ENCODE data around the gene ARHGEF28. TPM values are rescaled to one million over a fixed set of nuclear protein-coding genes. Genes with fewer than 3 reads are reported as not detected.
A peak's percentile ranks its signal among the peaks of the same experiment; 100 is the strongest.

Gene ARHGEF28
- total and polyA plus RNA-seq, 2 of the 4 experiments (the other 2 are of a cell fraction): 3.6 to 16.0 TPM

DNA sequence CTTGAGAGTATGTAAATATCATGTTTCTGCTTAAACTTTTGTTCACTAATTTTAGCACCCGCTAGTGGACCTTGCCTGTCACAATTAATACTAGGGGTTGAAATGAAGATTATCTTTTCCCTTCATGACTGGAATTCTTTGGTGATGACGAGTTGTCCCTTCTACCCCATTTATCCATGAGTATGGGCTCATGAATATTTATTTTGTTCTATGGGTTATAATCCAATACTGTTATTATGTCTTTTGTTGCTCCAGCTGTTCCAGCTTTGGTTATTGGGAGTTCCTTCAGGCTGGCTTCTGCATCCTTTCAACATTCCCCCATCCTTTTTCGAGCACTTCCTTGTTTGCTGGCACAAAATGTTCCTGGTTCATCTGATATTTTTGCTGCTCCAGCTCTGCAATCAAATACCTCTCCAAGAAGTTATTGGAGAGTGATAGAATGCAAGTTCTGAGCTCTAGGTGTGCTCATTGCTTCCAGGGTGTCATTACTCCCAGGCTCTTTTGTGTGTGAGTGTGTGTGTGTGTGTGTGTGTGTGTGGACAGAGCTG is 19.7 kb upstream of the ARHGEF28 start:
- dilution Hi-C loops (cut with HindIII; ENCODE audit: low sequenced_read_pairs, unreplicated experiment): no loop called here
- no peaks in the 10 kb centered on the region for H3K79me1 ChIP-seq (ENCODE audit: low read depth in 1 of 2, low read length in 2 of 2)
- no peak overlapping the region for H3K23ac ChIP-seq (ENCODE audit: low read depth, low read length)
- H2BK120ac ChIP-seq (ENCODE audit: low read depth, low read length): peak overlapping the region; percentile 35; the same call in 1 of the 2 replicates
- no peak overlapping the region for H4K5ac ChIP-seq (ENCODE audit: low read depth, low read length)
- no peak overlapping the region for H3K27ac ChIP-seq (ENCODE audit: insufficient read depth, low read length)
- TF ChIP-seq CEBPB (IDR thresholded peaks at IDR 0.05; ENCODE audit: low read depth, low read length): no peak
- no peak for TF ChIP-seq BHLHE40 (IDR thresholded peaks at IDR 0.05; ENCODE audit: low read depth, low read length)
- TF ChIP-seq POLR2A (IDR thresholded peaks at IDR 0.05; ENCODE audit: low read depth, low read length): no peak
- TF ChIP-seq RCOR1 (IDR thresholded peaks at IDR 0.05; ENCODE audit: insufficient replicate concordance, low read length): no peak
- no peak for TF ChIP-seq SMC3 (IDR thresholded peaks at IDR 0.05; ENCODE audit: low read depth, low read length)
- TF ChIP-seq NFE2L2 (IDR thresholded peaks at IDR 0.05; ENCODE audit: low read depth, low read length): no peak
- TF ChIP-seq MXI1 (IDR thresholded peaks at IDR 0.05; ENCODE audit: borderline replicate concordance, low read depth, low read length): no peak
- no peak for TF ChIP-seq RAD21 (IDR thresholded peaks at IDR 0.05; ENCODE audit: low read length)
- no peak for TF ChIP-seq FOS (IDR thresholded peaks at IDR 0.05; ENCODE audit: low read depth, low read length)
- H3K14ac ChIP-seq (replicated peaks; ENCODE audit: low read depth, low read length): peak overlapping the region; percentile 38; the same call in 1 of the 2 replicates
- no TSS peak for BruUV-seq (replicated peaks)
- no peak overlapping the region for H3K9ac ChIP-seq (ENCODE audit: low read depth, low read length)
- peak overlapping the region; percentile 85 for H2AK5ac ChIP-seq (ENCODE audit: low read depth, low read length)
- no peak overlapping the region for H3K18ac ChIP-seq (ENCODE audit: low read depth, low read length)
- H3K4me1 ChIP-seq (ENCODE audit: control insufficient read depth, insufficient read depth, low read length): peaks cover 9% of the 10 kb centered on the region
- H3K36me3 ChIP-seq (ENCODE audit: control insufficient read depth, insufficient read depth, low read length): no peaks in the 10 kb centered on the region
- no peak overlapping the region for H3K4me2 ChIP-seq (ENCODE audit: low read depth, low read length)
- H3K9me1 ChIP-seq (ENCODE audit: insufficient read depth, low read length): peaks cover 10% of the 10 kb centered on the region
- no peak overlapping the region for H2AFZ ChIP-seq (replicated peaks; ENCODE audit: low read length, poor library complexity)
- H4K91ac ChIP-seq (ENCODE audit: insufficient read depth, low read depth, low read length): 0 out of 2 replicates have a peak overlapping the region, but pooled peaks have one; percentile 11
- H2AK9ac ChIP-seq (replicated peaks; ENCODE audit: low read depth, low read length, poor library complexity): no peak overlapping the region
- ATAC-seq (ENCODE audit: low read depth): peak; percentile 37; the same call in 1 of the 2 replicates
- H4K20me1 ChIP-seq (ENCODE audit: insufficient read depth, low read length): no peaks in the 10 kb centered on the region
- ChIA-PET CTCF (no interaction called here), POLR2A (ENCODE audit: unreplicated experiment) (no interaction called here)
- no peaks in the 10 kb centered on the region for H3K9me3 ChIP-seq (ENCODE audit: control insufficient read depth, insufficient read depth, low read length)
- H3K27me3 ChIP-seq (ENCODE audit: control insufficient read depth, insufficient read depth, low read length): no peaks in the 10 kb centered on the region
- no peak overlapping the region for H3K56ac ChIP-seq (ENCODE audit: extremely low read depth, insufficient read depth, low read length)
- H3K4ac ChIP-seq (ENCODE audit: low read depth, low read length): peak overlapping the region; percentile 57
- H2BK20ac ChIP-seq (ENCODE audit: low read depth, low read length): 0 out of 2 replicates have a peak overlapping the region, but pooled peaks have one; percentile 20
- intact Hi-C loops (cut with micrococcal nuclease): no loop called here
- no peak for DNase-seq
- H3K4me3 ChIP-seq (ENCODE audit: insufficient read depth, low read depth, low read length): no peak overlapping the region
- H4K8ac ChIP-seq (ENCODE audit: low read depth in 2 of 2, low read length in 2 of 2): peak overlapping the region in 1 of 2 experiments; percentile 9; a peak in 1 of 4 replicates
- no CpG with 5 or more reads among the region's 3 CpGs for WGBS, 2 experiments (ENCODE audit: extremely low coverage in 2 of 2, insufficient read length in 1 of 2)
- in situ Hi-C loops (cut with MboI; ENCODE audit: low sequenced_read_pairs): no loop called here
- no peak overlapping the region for H2BK5ac ChIP-seq (ENCODE audit: low read depth, low read length, poor library complexity, severe bottlenecking)
- H2BK15ac ChIP-seq (ENCODE audit: low read depth, low read length): peak overlapping the region; percentile 36; the same call in 1 of the 3 replicates
